GM19099 (cell line): ENCODE measurements around the gene VPS35L.

Experiments used
- POLR2A ChIP-seq: IDR thresholded peaks from 3 replicates; pipeline ENCODE4 v1.6.1; 2011; ENCODE audit warnings: low read depth; ENCODE audit not compliant: insufficient read length; ENCODE audit errors: extremely low read depth

Gene VPS35L

GRCh38 chr16:19555186-19555937, at the start of gene VPS35L:
TSS of gene VPS35L (plus strand) at chr16:19555703. CDS start at chr16:19555730, 27 bp downstream.
- peak; percentile 74 for TF ChIP-seq POLR2A

- no peak for TF ChIP-seq POLR2A
Measured at GRCh38 chr16:19506965-19507364, 48.5 kb upstream of the VPS35L start.

GRCh38 chr16:19507867-19508266, 47.6 kb upstream of the VPS35L start:
- TF ChIP-seq POLR2A, result no peak

DNA sequence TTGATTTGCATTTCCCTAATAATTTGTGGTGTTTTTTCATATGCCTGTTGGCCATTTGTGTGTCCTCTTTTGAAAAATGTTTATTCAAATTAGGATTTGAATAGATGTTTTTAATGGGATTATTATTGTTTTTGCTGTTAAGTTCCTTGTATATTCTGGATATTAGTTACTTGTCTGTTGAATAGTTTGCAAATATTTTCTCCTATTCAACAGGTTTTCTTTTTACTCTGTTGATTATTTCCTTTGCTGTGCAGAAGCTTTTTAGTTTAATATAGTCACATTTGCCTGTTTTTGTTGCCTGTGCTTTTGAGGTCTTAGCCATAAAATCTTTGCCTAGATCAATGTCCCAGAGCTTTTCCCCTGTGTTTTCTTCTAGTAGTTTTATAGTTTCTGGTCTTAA, 43.2 kb upstream of the VPS35L start:
- no peak for TF ChIP-seq POLR2A

GRCh38 chr16:19513377-19514053, 42.0 kb upstream of the VPS35L start:
- no peak for TF ChIP-seq POLR2A

GRCh38 chr16:19515757-19516156, 39.7 kb upstream of the VPS35L start:
- no peak for TF ChIP-seq POLR2A

- no peak for TF ChIP-seq POLR2A
Measured at GRCh38 chr16:19517424-19518089, 37.9 kb upstream of the VPS35L start.

DNA sequence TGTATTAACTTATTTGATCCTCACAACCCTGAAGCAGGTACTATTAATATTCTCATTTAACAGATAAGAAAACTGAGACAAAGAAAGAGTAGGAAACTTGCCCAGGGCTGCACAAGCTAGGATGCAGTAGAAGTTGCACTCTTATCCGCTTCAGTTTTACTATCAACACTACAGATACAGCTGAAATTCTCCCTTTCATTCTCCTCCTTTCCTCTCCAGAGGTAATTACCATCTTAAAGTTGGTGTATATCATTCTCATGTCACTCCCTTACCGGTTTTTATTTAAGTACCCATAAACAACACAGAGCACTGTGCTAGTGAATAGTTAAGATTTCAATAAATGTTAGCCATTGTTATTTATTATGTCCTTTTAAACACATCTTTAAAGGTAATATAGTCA, 37.1 kb upstream of the VPS35L start:
- no peak for TF ChIP-seq POLR2A

GRCh38 chr16:19520861-19521331, 34.6 kb upstream of the VPS35L start:
- no peak for TF ChIP-seq POLR2A

GRCh38 chr16:19521471-19522396, 33.8 kb upstream of the VPS35L start, which contains the start of gene GDE1:
TSS of gene GDE1 (minus strand) at chr16:19522098. CDS start at chr16:19521964, 134 bp downstream.
- TF ChIP-seq POLR2A, result peak; percentile 89

DNA sequence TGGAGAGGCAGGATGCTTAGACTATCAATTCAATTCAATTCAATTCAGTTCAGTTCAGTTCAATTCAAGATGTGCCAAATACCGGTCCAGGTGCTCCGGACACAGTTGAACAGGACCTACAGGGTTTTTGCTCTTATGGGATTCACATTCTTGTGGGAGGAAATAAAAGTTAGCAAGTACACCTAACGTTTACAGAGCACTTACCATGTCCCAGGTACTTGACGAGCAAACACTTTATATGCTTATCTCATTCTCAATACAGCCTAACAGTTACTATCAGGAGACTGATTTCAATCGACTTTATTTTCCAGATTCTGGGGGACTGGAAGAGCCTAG, 33.1 kb upstream of the VPS35L start:
- TF ChIP-seq POLR2A, result no peak

- no peak for TF ChIP-seq POLR2A
Measured at GRCh38 chr16:19522760-19523159, 32.7 kb upstream of the VPS35L start.

DNA sequence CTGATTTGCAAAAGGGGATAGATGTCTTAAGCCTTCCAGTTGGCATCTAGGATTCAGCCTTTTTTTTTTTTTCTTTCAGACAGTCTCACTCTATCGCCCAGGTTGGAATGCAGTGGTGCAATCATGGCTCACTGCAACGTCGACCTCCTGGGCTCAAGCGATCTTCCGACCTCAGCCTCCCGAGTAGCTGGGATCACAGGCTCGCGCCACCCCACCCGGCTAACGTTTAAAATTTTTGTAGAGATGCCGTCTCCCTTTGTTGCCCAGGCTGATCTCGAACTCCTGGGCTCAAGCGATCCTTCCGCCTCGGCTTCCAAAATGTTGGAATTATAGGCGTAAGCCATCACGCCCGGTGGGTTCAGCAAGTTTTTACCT, 32.3 kb upstream of the VPS35L start:
- no peak for TF ChIP-seq POLR2A

GRCh38 chr16:19523559-19524355, 31.7 kb upstream of the VPS35L start, which contains the start of gene CCP110:
TSS of gene CCP110 (plus strand) at chr16:19523942. CDS start at chr16:19527882, 3,940 bp downstream.
- peak; percentile 67 for TF ChIP-seq POLR2A
